HepG2 (cell line): ENCODE data around the gene VWA7. TPM values are rescaled to one million over a fixed set of nuclear protein-coding genes. Genes with fewer than 3 reads are reported as not detected.
A peak's percentile ranks its signal among the peaks of the same experiment; 100 is the strongest.

Experiments
- ARID2 ChIP-seq: sonication (generic); formaldehyde crosslinking; IDR thresholded peaks from 2 replicates; pipeline ENCODE4 v1.8.1; 2022; ENCODE audit warnings: mild to moderate bottlenecking, missing genetic modification reagents, borderline replicate concordance
- ARNT2 ChIP-seq: sonication (generic); formaldehyde crosslinking; IDR thresholded peaks from 2 replicates; pipeline ENCODE4 v1.8.0; 2022; ENCODE audit warnings: mild to moderate bottlenecking, low read depth, missing genetic modification reagents, moderate library complexity
- KAT7 ChIP-seq: IDR thresholded peaks from 2 replicates; pipeline ENCODE4 v1.6.1; 2018; ENCODE audit warnings: borderline replicate concordance, missing compliant biosample characterization
- KMT2B ChIP-seq: IDR thresholded peaks from 2 replicates; pipeline ENCODE4 v1.6.1; 2016; ENCODE audit warnings: missing genetic modification reagents, missing compliant biosample characterization
- MEIS1 ChIP-seq: sonication (generic); formaldehyde crosslinking; IDR thresholded peaks from 2 replicates; pipeline ENCODE4 v1.9.0; 2021; ENCODE audit warnings: mild to moderate bottlenecking, missing genetic modification reagents, moderate library complexity, borderline replicate concordance
- MIER3 ChIP-seq: IDR thresholded peaks from 2 replicates; pipeline ENCODE4 v1.6.1; 2016; ENCODE audit warnings: missing compliant biosample characterization, borderline replicate concordance
- NFRKB ChIP-seq: fragments of 450-650 bp; IDR thresholded peaks from 2 replicates; pipeline ENCODE4 v1.6.1; 2017
- REXO4 ChIP-seq: sonication (generic); formaldehyde crosslinking; IDR thresholded peaks from 2 replicates; pipeline ENCODE4 v1.8.0; 2022; ENCODE audit warnings: missing genetic modification reagents, mild to moderate bottlenecking, borderline replicate concordance
- RFX1 ChIP-seq: fragments of 450-650 bp; IDR thresholded peaks from 2 replicates; pipeline ENCODE4 v1.6.1; 2017
- SMAD9 ChIP-seq: sonication (generic); formaldehyde crosslinking; IDR thresholded peaks from 2 replicates; pipeline ENCODE4 v1.5.1; 2020; ENCODE audit warnings: mild to moderate bottlenecking, missing genetic modification reagents
- SMARCE1 ChIP-seq: fragments of 450-650 bp; IDR thresholded peaks from 2 replicates; pipeline ENCODE4 v1.6.1; 2017; ENCODE audit warnings: borderline replicate concordance
- SP4 ChIP-seq: sonication (generic); formaldehyde crosslinking; IDR thresholded peaks from 2 replicates; pipeline ENCODE4 v1.8.1; 2023; ENCODE audit warnings: mild to moderate bottlenecking, missing genetic modification reagents
- ZBTB8A ChIP-seq: sonication (generic); formaldehyde crosslinking; IDR thresholded peaks from 2 replicates; pipeline ENCODE4 v1.4.0; 2020; ENCODE audit warnings: mild to moderate bottlenecking, low read depth, missing genetic modification reagents, borderline replicate concordance
- ZFP41 ChIP-seq: sonication (generic); formaldehyde crosslinking; IDR thresholded peaks from 2 replicates; pipeline ENCODE4 v1.4.0; 2020; ENCODE audit warnings: mild to moderate bottlenecking, missing genetic modification reagents, borderline replicate concordance
- ZFX ChIP-seq: sonication (generic); formaldehyde crosslinking; IDR thresholded peaks from 2 replicates; pipeline ENCODE4 v1.4.0; 2020; ENCODE audit warnings: mild to moderate bottlenecking, low read depth, missing genetic modification reagents, moderate library complexity
- ZNF124 ChIP-seq: sonication (generic); formaldehyde crosslinking; IDR thresholded peaks from 2 replicates; pipeline ENCODE4 v1.4.0; 2020; ENCODE audit warnings: missing genetic modification reagents
- ZNF44 ChIP-seq: sonication (generic); formaldehyde crosslinking; IDR thresholded peaks from 2 replicates; pipeline ENCODE4 v1.5.1; 2020; ENCODE audit warnings: mild to moderate bottlenecking, missing genetic modification reagents
- ZNF451 ChIP-seq: sonication (generic); formaldehyde crosslinking; IDR thresholded peaks from 2 replicates; pipeline ENCODE4 v1.5.0; 2020; ENCODE audit warnings: mild to moderate bottlenecking, missing genetic modification reagents
- ZNF768 ChIP-seq: sonication (generic); formaldehyde crosslinking; IDR thresholded peaks from 2 replicates; pipeline ENCODE4 v1.4.0; 2020; ENCODE audit warnings: missing genetic modification reagents
- ZNF781 ChIP-seq: sonication (generic); formaldehyde crosslinking; IDR thresholded peaks from 2 replicates; pipeline ENCODE4 v1.5.1; 2020; ENCODE audit warnings: borderline replicate concordance, mild to moderate bottlenecking, missing genetic modification reagents; ENCODE audit errors: not compliant biosample characterization
- ZNF782 ChIP-seq: sonication (generic); formaldehyde crosslinking; IDR thresholded peaks from 2 replicates; pipeline ENCODE4 v1.4.0; 2020; ENCODE audit warnings: missing genetic modification reagents, mild to moderate bottlenecking, borderline replicate concordance
- ZSCAN9 ChIP-seq: IDR thresholded peaks from 2 replicates; pipeline ENCODE4 v1.6.1; 2016; ENCODE audit warnings: borderline replicate concordance
- polyA plus RNA-seq, 8 experiments: library from polyadenylated mRNA; depleted of rRNA in 3 of 8; stranded (reverse) in 7 of 8; unstranded in 1 of 8; fragments of >200 nt; fragmentation: Illumina TruSeq in 4 of 8; extraction: Trizol in 4 of 8; gene quantifications; 2 replicates each; pipeline versions ENCODE4 v1.2.1 to v1.2.3, GENCODE V29; 2011 to 2016; ENCODE audit warnings: low read depth in 4 of 8, missing spikeins in 1 of 8, mixed read lengths in 1 of 8; ENCODE audit not compliant: insufficient read depth in 1 of 8
- total RNA-seq, 5 experiments: library from RNA; depleted of rRNA; stranded (reverse); fragments of >200 nt; fragmentation: Illumina TruSeq; extraction: Trizol; gene quantifications; 2 replicates each; pipeline ENCODE4 v1.2.3, GENCODE V29; 2016; ENCODE audit warnings: low read depth in 1 of 5
- TF ChIP-seq, protein P1 (sequence below): sonication (generic); formaldehyde crosslinking; IDR thresholded peaks from 2 replicates; pipeline ENCODE4 v1.5.1; 2020; ENCODE audit warnings: mild to moderate bottlenecking, moderate library complexity, missing genetic modification reagents
- TF ChIP-seq, protein P2 (sequence below): sonication (generic); formaldehyde crosslinking; IDR thresholded peaks from 2 replicates; pipeline ENCODE4 v1.5.0; 2020; ENCODE audit warnings: missing genetic modification reagents, mild to moderate bottlenecking, borderline replicate concordance
- TF ChIP-seq, protein P3 (sequence below): sonication (generic); formaldehyde crosslinking; IDR thresholded peaks from 2 replicates; pipeline ENCODE4 v1.5.0; 2020; ENCODE audit warnings: mild to moderate bottlenecking, missing genetic modification reagents

VWA7 gene
- total and polyA plus RNA-seq, 2 of the 13 experiments (the other 11 are each of a cell fraction or from before 2014, with no cell fraction given): 0.86 to 3.3 TPM

DNA sequence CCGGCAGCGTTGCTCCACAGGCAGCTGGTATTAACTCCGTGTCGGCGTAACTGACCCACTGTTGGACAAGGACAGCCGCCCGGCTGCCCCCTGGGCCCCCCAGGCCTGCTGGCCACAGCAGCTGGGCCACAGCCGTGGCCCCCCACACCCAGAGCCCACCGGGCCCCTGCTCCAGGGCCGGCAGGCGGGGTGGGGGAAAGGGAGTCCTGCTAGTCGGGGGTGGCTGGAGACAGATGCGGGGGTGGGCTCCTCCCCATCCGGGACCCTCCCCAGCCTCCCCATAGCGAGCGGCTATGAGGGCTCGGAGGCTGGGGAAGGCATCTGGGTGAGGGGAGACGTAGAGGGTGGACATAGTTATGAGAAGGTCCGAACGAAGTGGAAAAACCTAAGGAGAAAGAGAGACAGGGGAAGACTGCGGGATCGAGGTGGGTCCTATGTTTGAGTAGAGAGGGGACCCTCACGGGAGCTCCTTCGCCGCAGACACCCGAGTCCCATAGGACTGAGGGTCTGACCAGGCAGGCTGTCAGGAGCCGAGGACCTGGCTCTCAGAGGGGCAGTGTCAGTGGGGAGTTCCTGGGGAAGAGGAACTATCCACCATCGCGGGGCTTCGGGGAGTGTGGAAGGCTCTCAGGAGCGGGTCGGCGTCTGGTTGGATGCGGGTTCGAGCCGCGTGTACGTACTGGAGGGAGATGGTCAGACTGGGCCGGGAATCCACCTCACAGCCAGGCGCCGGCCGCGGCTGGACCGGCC, 17.9 kb upstream of the VWA7 start (continued):
- 0 out of 2 replicates have a peak, but pooled peaks have one; percentile 10 for TF ChIP-seq MIER3 (CRISPR knock-in tag)
- 0 out of 2 replicates have a peak, but pooled peaks have one; percentile 21 for TF ChIP-seq ZFP41 (CRISPR knock-in tag)
- no peak for TF ChIP-seq ZNF451
- TF ChIP-seq SMAD9 (CRISPR knock-in tag): peak; percentile 89; the same call in 1 of the 2 replicates
- no peak for TF ChIP-seq SMARCE1
- TF ChIP-seq ARID2 (CRISPR knock-in tag): no peak
- TF ChIP-seq SP4 (CRISPR knock-in tag): 0 out of 2 replicates have a peak, but pooled peaks have one; percentile 43
- TF ChIP-seq ZBTB8A (CRISPR knock-in tag): peak; percentile 63; the same call in 1 of the 2 replicates
- TF ChIP-seq MEIS1 (CRISPR knock-in tag): 0 out of 2 replicates have a peak, but pooled peaks have one; percentile 23
- TF ChIP-seq KMT2B (CRISPR knock-in tag): 0 out of 2 replicates have a peak, but pooled peaks have one; percentile 41
- no peak for TF ChIP-seq ZNF44 (CRISPR knock-in tag)
- TF ChIP-seq ZNF781: peak; percentile 34
- TF ChIP-seq NFRKB: no peak
- TF ChIP-seq ZSCAN9: peak; percentile 50; the same call in 1 of the 2 replicates
- TF ChIP-seq KAT7 (CRISPR knock-in tag): peak; percentile 22; the same call in 1 of the 2 replicates
- TF ChIP-seq ZNF768: no peak
- TF ChIP-seq ZNF124 (CRISPR knock-in tag): no peak
- 0 out of 2 replicates have a peak, but pooled peaks have one; percentile 32 for TF ChIP-seq ZFX (CRISPR knock-in tag)
- TF ChIP-seq REXO4 (CRISPR knock-in tag): no peak
- TF ChIP-seq, protein P1, sequence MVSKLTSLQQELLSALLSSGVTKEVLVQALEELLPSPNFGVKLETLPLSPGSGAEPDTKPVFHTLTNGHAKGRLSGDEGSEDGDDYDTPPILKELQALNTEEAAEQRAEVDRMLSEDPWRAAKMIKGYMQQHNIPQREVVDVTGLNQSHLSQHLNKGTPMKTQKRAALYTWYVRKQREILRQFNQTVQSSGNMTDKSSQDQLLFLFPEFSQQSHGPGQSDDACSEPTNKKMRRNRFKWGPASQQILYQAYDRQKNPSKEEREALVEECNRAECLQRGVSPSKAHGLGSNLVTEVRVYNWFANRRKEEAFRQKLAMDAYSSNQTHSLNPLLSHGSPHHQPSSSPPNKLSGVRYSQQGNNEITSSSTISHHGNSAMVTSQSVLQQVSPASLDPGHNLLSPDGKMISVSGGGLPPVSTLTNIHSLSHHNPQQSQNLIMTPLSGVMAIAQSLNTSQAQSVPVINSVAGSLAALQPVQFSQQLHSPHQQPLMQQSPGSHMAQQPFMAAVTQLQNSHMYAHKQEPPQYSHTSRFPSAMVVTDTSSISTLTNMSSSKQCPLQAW (CRISPR knock-in tag): peak; percentile 42; the same call in 1 of the 2 replicates
- peak; percentile 16; the same call in 1 of the 2 replicates for TF ChIP-seq ZNF782 (CRISPR knock-in tag)
- TF ChIP-seq RFX1: no peak
- TF ChIP-seq ARNT2 (CRISPR knock-in tag): peak; percentile 49; the same call in 1 of the 2 replicates
- TF ChIP-seq, protein P2, sequence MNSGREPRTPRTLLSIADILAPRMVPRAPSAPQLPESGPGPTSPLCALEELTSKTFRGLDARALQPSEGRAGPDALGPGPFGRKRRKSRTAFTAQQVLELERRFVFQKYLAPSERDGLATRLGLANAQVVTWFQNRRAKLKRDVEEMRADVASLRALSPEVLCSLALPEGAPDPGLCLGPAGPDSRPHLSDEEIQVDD (CRISPR knock-in tag): 0 out of 2 replicates have a peak, but pooled peaks have one; percentile 19
- TF ChIP-seq, protein P3, sequence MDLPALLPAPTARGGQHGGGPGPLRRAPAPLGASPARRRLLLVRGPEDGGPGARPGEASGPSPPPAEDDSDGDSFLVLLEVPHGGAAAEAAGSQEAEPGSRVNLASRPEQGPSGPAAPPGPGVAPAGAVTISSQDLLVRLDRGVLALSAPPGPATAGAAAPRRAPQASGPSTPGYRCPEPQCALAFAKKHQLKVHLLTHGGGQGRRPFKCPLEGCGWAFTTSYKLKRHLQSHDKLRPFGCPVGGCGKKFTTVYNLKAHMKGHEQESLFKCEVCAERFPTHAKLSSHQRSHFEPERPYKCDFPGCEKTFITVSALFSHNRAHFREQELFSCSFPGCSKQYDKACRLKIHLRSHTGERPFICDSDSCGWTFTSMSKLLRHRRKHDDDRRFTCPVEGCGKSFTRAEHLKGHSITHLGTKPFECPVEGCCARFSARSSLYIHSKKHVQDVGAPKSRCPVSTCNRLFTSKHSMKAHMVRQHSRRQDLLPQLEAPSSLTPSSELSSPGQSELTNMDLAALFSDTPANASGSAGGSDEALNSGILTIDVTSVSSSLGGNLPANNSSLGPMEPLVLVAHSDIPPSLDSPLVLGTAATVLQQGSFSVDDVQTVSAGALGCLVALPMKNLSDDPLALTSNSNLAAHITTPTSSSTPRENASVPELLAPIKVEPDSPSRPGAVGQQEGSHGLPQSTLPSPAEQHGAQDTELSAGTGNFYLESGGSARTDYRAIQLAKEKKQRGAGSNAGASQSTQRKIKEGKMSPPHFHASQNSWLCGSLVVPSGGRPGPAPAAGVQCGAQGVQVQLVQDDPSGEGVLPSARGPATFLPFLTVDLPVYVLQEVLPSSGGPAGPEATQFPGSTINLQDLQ (CRISPR knock-in tag): peak; percentile 10; the same call in 1 of the 2 replicates
